ENCODE measurements around the gene CPN1.
"Not testable (repeated sequence)": the region's sequence is repeated elsewhere in the genome, so short reads cannot be mapped to it uniquely, and the experiment has no call there.

The CPN1 gene

GRCh38 chr10:100083623-100084022 lies 2.0 kb upstream of the CPN1 start:
- no peaks in the 10 kb centered on the region for H3K79me2 ChIP-seq (ENCODE audit: low read length)
- no peak overlapping the region for H3K4me3 ChIP-seq (ENCODE audit: low read length)
- no peak overlapping the region for H3K9ac ChIP-seq (ENCODE audit: low read length)
- H3K9me2 ChIP-seq (replicated peaks; ENCODE audit: insufficient read depth, low read length), result no peaks in the 10 kb centered on the region
- H3F3A ChIP-seq (ENCODE audit: insufficient read depth, low read length), result no peaks in the 10 kb centered on the region
- no peaks in the 10 kb centered on the region for H3K36me3 ChIP-seq (replicated peaks; ENCODE audit: insufficient read depth, low read length)
- no peaks in the 10 kb centered on the region for H3K27me3 ChIP-seq (replicated peaks; ENCODE audit: insufficient read depth, low read length)
- H3K9me3 ChIP-seq (replicated peaks; ENCODE audit: insufficient read depth, low read length), result no peaks in the 10 kb centered on the region
- H4K20me1 ChIP-seq (ENCODE audit: insufficient read depth, low read length), result no peaks in the 10 kb centered on the region
- no peak overlapping the region for H3K27ac ChIP-seq (ENCODE audit: low read length)
- no peaks in the 10 kb centered on the region for H3K4me1 ChIP-seq (ENCODE audit: low read length)
- H3K4me2 ChIP-seq (ENCODE audit: low read depth, low read length), result no peak overlapping the region
- TF ChIP-seq EZH2phosphoT487 (IDR thresholded peaks at IDR 0.05; ENCODE audit: low read length) (no peak), CTCF (IDR thresholded peaks at IDR 0.05; ENCODE audit: low read length) (no peak), EZH2 (optimal IDR thresholded peaks at IDR 0.05; ENCODE audit: low read depth, low read length) (no peak)
- DNase-seq, result no peak
- H2AFZ ChIP-seq (ENCODE audit: low read length), result no peak overlapping the region

- H2AFZ ChIP-seq (ENCODE audit: low read length), result not testable (repeated sequence)
These were observed 607 bp upstream of the CPN1 start for GRCh38 chr10:100082276-100082675.

GRCh38 chr10:100076750-100077149 lies 4.9 kb downstream of the CPN1 start:
- Histone ChIP-seq H3K79me2 (ENCODE audit: low read length) (no peaks in the 10 kb centered on the region), H3K27me3 (replicated peaks; ENCODE audit: insufficient read depth, low read length) (no peaks in the 10 kb centered on the region), H3K4me3 (ENCODE audit: low read length) (no peak overlapping the region), H3K36me3 (replicated peaks; ENCODE audit: insufficient read depth, low read length) (no peaks in the 10 kb centered on the region), H3K4me1 (ENCODE audit: low read length) (no peaks in the 10 kb centered on the region), H3K9me2 (replicated peaks; ENCODE audit: insufficient read depth, low read length) (no peaks in the 10 kb centered on the region), H2AFZ (ENCODE audit: low read length) (no peak overlapping the region), H3K27ac (ENCODE audit: low read length) (no peak overlapping the region), H3K9me3 (replicated peaks; ENCODE audit: insufficient read depth, low read length) (no peaks in the 10 kb centered on the region), H4K20me1 (ENCODE audit: insufficient read depth, low read length) (no peaks in the 10 kb centered on the region), H3F3A (ENCODE audit: insufficient read depth, low read length) (no peaks in the 10 kb centered on the region), H3K4me2 (ENCODE audit: low read depth, low read length) (no peak overlapping the region), H3K9ac (ENCODE audit: low read length) (no peak overlapping the region)
- TF ChIP-seq EZH2 (optimal IDR thresholded peaks at IDR 0.05; ENCODE audit: low read depth, low read length), result no peak
- no peak for TF ChIP-seq CTCF (IDR thresholded peaks at IDR 0.05; ENCODE audit: low read length)
- no peak for TF ChIP-seq EZH2phosphoT487 (IDR thresholded peaks at IDR 0.05; ENCODE audit: low read length)
- no peak for DNase-seq

More at GRCh38 chr10:100082276-100082675, 607 bp upstream of the CPN1 start:
- H3F3A ChIP-seq (ENCODE audit: insufficient read depth, low read length); H3K79me2 ChIP-seq (ENCODE audit: low read length); DNase-seq; H3K27ac ChIP-seq (ENCODE audit: low read length); H3K27me3 ChIP-seq (replicated peaks; ENCODE audit: insufficient read depth, low read length); H3K9me3 ChIP-seq (replicated peaks; ENCODE audit: insufficient read depth, low read length); H3K9ac ChIP-seq (ENCODE audit: low read length); H4K20me1 ChIP-seq (ENCODE audit: insufficient read depth, low read length); H3K36me3 ChIP-seq (replicated peaks; ENCODE audit: insufficient read depth, low read length); H3K4me3 ChIP-seq (ENCODE audit: low read length); H3K9me2 ChIP-seq (replicated peaks; ENCODE audit: insufficient read depth, low read length); H3K4me1 ChIP-seq (ENCODE audit: low read length); H3K4me2 ChIP-seq (ENCODE audit: low read depth, low read length): not testable (repeated sequence)

GRCh38 chr10:100075426-100076220 lies 6.0 kb downstream of the CPN1 start:
- Histone ChIP-seq H3K9me3 (replicated peaks; ENCODE audit: insufficient read depth, low read length) (no peaks in the 10 kb centered on the region), H3K9me2 (replicated peaks; ENCODE audit: insufficient read depth, low read length) (no peaks in the 10 kb centered on the region), H3K4me1 (ENCODE audit: low read length) (no peaks in the 10 kb centered on the region), H4K20me1 (ENCODE audit: insufficient read depth, low read length) (no peaks in the 10 kb centered on the region), H3K27me3 (replicated peaks; ENCODE audit: insufficient read depth, low read length) (no peaks in the 10 kb centered on the region), H3K4me3 (ENCODE audit: low read length) (no peak overlapping the region), H3K27ac (ENCODE audit: low read length) (no peak overlapping the region), H3K9ac (ENCODE audit: low read length) (no peak overlapping the region), H3K4me2 (ENCODE audit: low read depth, low read length) (no peak overlapping the region), H3K79me2 (ENCODE audit: low read length) (no peaks in the 10 kb centered on the region), H2AFZ (ENCODE audit: low read length) (no peak overlapping the region), H3K36me3 (replicated peaks; ENCODE audit: insufficient read depth, low read length) (no peaks in the 10 kb centered on the region), H3F3A (ENCODE audit: insufficient read depth, low read length) (no peaks in the 10 kb centered on the region)
- no peak for TF ChIP-seq EZH2phosphoT487 (IDR thresholded peaks at IDR 0.05; ENCODE audit: low read length)
- TF ChIP-seq CTCF (IDR thresholded peaks at IDR 0.05; ENCODE audit: low read length), result no peak
- TF ChIP-seq EZH2 (optimal IDR thresholded peaks at IDR 0.05; ENCODE audit: low read depth, low read length), result no peak
- no peak for DNase-seq
